ENCODE data around the gene CLEC20A.

- TF ChIP-seq CTCF (IDR thresholded peaks at IDR 0.05) (no peak), ZFX (IDR thresholded peaks at IDR 0.05; ENCODE audit: borderline replicate concordance) (no peak)
Observed at GRCh38 chr1:178490136-178490535, 6.6 kb downstream of the CLEC20A start.
